KMS-11 (cell line): Measurements from ENCODE around the gene COL8A1.

Experiments used
- H2AFZ ChIP-seq: fragments of 200-600 bp; sonication (generic); 2 replicates; pipeline ENCODE4 v1.6.1; 2016; ENCODE audit warnings: antibody characterized with exemption, mixed run types, low read depth
- H3K27ac ChIP-seq: fragments of 200-600 bp; sonication (generic); 2 replicates; pipeline ENCODE4 v1.6.1; 2016; ENCODE audit warnings: mild to moderate bottlenecking, mixed run types
- H3K27me3 ChIP-seq: fragments of 200-600 bp; sonication (generic); 2 replicates; pipeline ENCODE4 v1.6.1; 2017; ENCODE audit warnings: mild to moderate bottlenecking, low read depth, mixed run types, moderate library complexity; ENCODE audit not compliant: insufficient read depth
- H3K36me3 ChIP-seq: fragments of 200-600 bp; sonication (generic); 2 replicates; pipeline ENCODE4 v1.6.1; 2017; ENCODE audit warnings: mild to moderate bottlenecking, mixed run types; ENCODE audit not compliant: insufficient read depth
- H3K4me1 ChIP-seq: fragments of 200-600 bp; sonication (generic); 2 replicates; pipeline ENCODE4 v1.6.1; 2016; ENCODE audit warnings: mild to moderate bottlenecking, low read depth, mixed run types; ENCODE audit not compliant: poor library complexity, severe bottlenecking
- H3K4me2 ChIP-seq: fragments of 200-600 bp; sonication (generic); 2 replicates; pipeline ENCODE4 v1.7.0; 2016; ENCODE audit warnings: mild to moderate bottlenecking, mixed run types
- H3K4me3 ChIP-seq: fragments of 200-600 bp; sonication (generic); IDR thresholded peaks from 2 replicates; pipeline ENCODE4 v1.6.1; 2017; ENCODE audit warnings: low read depth, low read length, mixed read lengths; ENCODE audit not compliant: insufficient read depth
- H3K79me2 ChIP-seq: fragments of 200-600 bp; sonication (generic); 2 replicates; pipeline ENCODE4 v1.6.1; 2016; ENCODE audit warnings: low read depth, mixed run types; ENCODE audit not compliant: insufficient read depth
- H3K9ac ChIP-seq: fragments of 200-600 bp; sonication (generic); 2 replicates; pipeline ENCODE4 v1.6.1; 2016; ENCODE audit warnings: mild to moderate bottlenecking, mixed run types
- H4K20me1 ChIP-seq: fragments of 200-600 bp; sonication (generic); 2 replicates; pipeline ENCODE4 v1.6.1; 2016; ENCODE audit warnings: mild to moderate bottlenecking, mixed run types; ENCODE audit not compliant: insufficient read depth
- TF ChIP-seq, protein P1 (sequence below): fragments of 200-600 bp; sonication (generic); conservative IDR thresholded peaks from 2 replicates; pipeline ENCODE4 v1.6.1; 2017; ENCODE audit warnings: low read depth, mild to moderate bottlenecking, antibody characterized with exemption, low read length, moderate library complexity, mixed read lengths

COL8A1 gene

DNA sequence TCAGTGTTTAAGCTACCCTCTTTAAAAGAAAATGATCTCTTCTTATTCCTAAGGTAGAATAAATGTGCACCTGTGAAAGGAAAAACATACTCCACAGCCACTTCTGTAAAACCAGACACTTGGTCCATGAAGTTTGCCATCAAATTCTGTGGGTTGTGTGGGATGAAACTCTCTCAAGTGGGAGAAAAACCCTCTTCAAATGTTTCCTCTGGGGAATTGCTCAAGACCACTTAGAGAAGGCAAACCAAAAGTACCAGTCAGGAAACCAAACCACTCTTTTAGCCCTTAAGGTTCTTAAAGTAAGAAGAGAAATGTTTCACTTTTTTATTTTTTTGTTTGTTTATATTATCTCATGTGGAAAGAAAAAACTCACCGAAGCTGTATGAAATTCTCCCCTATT lies 1.2 kb downstream of the COL8A1 start:
- H2AFZ ChIP-seq, result no peak overlapping the region
- H4K20me1 ChIP-seq, result no peaks in the 10 kb centered on the region
- H3K4me1 ChIP-seq, result peaks cover 20% of the 10 kb centered on the region
- H3K79me2 ChIP-seq, result no peaks in the 10 kb centered on the region
- TF ChIP-seq, protein P1, sequence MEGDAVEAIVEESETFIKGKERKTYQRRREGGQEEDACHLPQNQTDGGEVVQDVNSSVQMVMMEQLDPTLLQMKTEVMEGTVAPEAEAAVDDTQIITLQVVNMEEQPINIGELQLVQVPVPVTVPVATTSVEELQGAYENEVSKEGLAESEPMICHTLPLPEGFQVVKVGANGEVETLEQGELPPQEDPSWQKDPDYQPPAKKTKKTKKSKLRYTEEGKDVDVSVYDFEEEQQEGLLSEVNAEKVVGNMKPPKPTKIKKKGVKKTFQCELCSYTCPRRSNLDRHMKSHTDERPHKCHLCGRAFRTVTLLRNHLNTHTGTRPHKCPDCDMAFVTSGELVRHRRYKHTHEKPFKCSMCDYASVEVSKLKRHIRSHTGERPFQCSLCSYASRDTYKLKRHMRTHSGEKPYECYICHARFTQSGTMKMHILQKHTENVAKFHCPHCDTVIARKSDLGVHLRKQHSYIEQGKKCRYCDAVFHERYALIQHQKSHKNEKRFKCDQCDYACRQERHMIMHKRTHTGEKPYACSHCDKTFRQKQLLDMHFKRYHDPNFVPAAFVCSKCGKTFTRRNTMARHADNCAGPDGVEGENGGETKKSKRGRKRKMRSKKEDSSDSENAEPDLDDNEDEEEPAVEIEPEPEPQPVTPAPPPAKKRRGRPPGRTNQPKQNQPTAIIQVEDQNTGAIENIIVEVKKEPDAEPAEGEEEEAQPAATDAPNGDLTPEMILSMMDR, result no peak
- no peak overlapping the region for H3K9ac ChIP-seq
- no peak overlapping the region for H3K27ac ChIP-seq
- H3K4me2 ChIP-seq, result no peak overlapping the region
- H3K4me3 ChIP-seq, result no peak overlapping the region
- no peaks in the 10 kb centered on the region for H3K27me3 ChIP-seq
- H3K36me3 ChIP-seq, result no peaks in the 10 kb centered on the region

DNA sequence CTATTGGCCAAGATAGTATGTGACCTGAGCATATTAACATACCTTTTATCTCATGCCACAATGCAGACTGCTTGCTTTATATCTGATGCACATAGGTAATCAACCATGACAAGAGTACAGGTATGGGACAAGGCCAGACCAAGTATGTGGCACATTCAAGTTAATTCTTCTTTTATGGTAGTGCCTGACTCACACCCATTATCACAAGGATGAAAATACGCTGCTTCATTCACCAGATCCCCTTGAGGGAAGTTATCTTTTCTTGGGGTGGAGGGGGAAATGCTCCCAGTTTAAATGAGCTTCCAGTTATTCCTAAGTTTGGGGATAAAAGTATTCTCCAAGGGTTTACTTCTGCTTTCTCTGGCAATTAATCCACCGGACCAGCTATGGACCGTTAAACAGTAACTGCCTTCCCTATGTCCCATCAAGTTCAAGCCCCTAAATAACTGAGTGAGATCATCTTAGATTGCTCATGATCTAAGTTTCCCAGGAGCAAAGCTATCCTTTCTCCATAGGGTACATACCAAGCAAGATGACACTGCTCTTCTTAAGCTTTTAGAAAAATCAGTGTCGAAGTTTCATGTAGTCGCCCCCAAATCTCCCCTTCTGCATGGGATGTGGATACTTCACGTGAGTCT lies 1.9 kb downstream of the COL8A1 start:
- Histone ChIP-seq H3K27ac (no peak overlapping the region), H2AFZ (no peak overlapping the region), H3K27me3 (no peaks in the 10 kb centered on the region), H3K4me2 (no peak overlapping the region), H3K9ac (no peak overlapping the region), H3K4me3 (no peak overlapping the region), H3K36me3 (no peaks in the 10 kb centered on the region), H3K4me1 (peaks cover 28% of the 10 kb centered on the region), H4K20me1 (no peaks in the 10 kb centered on the region), H3K79me2 (no peaks in the 10 kb centered on the region)
- TF ChIP-seq, protein P1, result no peak

DNA sequence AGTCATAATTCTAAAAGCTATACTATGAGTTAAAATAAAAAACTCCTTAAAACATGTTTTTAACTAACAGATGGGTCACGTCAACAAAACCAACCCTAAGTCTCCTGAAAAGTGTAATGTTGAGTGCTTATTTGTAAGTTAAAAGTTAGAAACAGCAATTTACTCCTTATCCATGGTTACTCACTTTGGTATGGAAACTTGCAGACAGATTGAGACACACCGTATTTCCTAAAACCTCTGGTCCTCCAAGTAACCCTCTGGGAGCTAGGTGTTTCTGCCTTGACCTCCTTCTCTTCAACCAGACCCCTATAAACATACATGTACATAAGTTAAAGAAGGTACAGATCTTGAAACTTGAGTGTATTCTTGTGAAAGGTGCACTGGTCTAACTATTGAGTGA lies 3.1 kb downstream of the COL8A1 start:
- Histone ChIP-seq H3K4me1 (peaks cover 33% of the 10 kb centered on the region), H2AFZ (no peak overlapping the region), H3K36me3 (no peaks in the 10 kb centered on the region), H4K20me1 (no peaks in the 10 kb centered on the region), H3K27ac (no peak overlapping the region), H3K4me2 (no peak overlapping the region), H3K4me3 (no peak overlapping the region), H3K9ac (no peak overlapping the region), H3K79me2 (no peaks in the 10 kb centered on the region), H3K27me3 (no peaks in the 10 kb centered on the region)
- TF ChIP-seq, protein P1, result no peak

DNA sequence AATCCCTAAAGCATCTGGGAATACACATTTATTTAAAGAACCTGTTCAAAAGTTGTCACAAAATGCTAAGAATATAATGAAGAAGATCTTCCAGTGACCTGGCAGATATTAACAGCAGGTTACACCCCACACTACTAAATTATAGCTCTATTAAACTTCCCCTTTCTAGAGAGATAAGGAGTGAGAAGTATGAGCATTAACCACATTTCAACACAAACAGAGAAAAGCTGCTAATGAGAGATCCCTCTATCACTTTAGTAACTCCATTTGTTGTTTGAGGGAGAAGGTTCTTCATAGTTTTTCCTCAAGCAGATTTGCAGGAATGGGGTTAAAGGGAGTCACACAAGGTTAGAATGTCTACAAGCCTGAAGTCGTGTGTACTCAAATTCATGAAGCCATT lies 3.6 kb downstream of the COL8A1 start:
- Histone ChIP-seq H3K4me3 (no peak overlapping the region), H3K36me3 (no peaks in the 10 kb centered on the region), H3K27ac (no peak overlapping the region), H3K9ac (no peak overlapping the region), H3K79me2 (no peaks in the 10 kb centered on the region), H4K20me1 (no peaks in the 10 kb centered on the region), H3K4me2 (no peak overlapping the region), H3K27me3 (no peaks in the 10 kb centered on the region), H3K4me1 (peaks cover 37% of the 10 kb centered on the region), H2AFZ (no peak overlapping the region)
- TF ChIP-seq, protein P1, result no peak
